ENCODE measurements around the gene NTRK2.

Gene NTRK2

DNA sequence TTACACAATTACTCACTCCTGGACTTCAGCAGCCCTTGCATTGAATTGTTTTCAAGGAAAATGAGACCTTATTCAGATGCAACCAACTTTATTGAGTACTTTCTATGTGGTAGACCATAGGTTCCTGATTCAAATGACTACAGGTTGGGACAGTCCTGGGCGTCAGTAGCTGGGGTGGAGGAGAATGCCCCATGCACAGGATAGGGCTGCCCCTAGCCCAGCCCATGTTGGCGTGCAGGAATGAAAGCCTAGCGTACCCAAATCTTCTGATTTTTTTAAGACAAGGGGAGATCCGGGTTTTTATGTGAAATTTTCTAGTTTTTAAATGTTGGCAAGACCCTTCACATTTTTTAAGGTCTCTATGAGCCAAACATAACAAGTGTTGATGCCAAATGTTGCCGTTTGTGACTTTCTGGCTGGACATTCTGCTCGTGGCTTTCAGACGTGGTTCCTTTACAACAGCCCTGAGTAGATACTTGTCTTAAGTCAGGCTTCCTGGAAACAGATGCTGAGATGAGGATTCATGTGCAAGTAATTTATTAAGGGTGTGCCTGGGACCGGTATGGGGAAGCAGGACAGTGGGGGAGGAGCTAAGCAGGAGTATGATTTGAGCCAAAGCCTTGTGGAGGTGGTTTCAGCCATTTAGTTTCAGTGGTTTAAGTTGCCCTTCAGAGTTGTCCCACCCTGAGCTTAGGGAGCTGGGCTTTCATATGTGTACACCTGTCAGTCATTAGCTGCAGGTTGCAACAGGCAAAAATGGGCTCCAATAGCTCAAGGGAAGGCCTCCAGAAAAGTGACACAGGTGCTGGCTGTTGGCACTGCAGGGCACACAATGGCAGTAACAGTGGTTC lies 154.1 kb downstream of the NTRK2 start:
- no peak for DNase-seq

DNA sequence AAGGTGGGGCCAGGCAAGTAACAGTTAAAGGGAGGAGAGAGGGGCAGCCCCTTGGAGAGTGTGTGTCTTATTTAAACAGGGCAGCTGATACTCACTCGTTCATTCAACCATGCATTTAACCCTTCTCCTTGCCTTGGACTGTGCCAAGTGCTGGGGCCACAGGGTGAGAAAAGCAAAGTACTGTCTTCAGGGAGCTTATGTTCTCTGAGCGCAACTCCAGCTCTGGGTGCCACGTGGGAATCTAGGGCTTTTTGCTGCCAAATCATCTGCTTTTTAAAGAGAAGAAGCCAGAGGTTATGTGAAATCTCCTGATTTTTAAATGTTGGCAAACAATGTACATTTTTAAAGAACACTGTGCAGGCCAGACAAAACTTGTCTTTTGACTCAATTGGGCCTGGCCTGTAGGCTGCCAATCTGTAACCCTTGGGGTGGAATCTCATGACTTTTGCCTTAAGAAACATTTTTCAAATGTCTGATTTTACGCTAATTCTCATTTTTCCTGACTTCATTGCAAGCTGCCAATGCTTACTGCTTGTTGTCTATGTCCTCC lies 157.8 kb downstream of the NTRK2 start:
- no peak for DNase-seq

DNA sequence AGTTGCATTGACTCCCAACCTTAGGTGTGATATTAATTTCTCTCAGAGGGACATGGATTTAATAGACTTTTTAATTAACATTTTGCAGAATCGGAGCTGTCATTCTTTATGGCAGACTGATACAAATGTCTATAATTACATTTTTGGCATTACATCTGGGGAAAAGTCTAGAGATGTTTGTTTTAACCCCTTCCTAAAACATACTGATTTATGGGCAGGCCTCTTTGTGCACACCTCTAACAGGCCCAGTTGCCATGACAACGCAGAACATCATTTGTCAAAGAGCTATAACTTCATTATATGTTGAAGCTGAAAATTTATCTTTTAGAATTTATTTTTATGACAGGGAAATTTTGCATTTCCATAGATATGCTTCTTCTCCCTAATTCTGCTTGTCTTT lies 158.5 kb downstream of the NTRK2 start:
- DNase-seq: no peak

DNA sequence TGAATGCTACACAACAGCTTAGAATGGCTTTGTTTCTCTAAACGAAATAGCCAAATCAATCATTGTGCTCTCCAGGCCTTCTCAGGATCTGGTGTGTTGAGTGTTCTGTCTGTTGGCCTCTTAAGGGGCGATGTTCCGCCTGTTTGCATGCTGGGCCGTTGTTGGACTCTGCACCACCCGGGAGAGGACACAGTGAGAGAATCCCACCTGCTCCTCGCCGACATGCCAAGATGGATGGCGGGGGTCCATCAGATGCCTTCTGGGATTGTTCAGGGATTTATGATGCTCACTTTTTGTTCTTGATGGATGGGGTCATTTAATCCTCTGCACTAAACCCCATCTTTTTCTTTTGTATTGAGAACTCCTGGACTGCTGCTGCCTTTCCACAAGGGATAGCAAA lies 159.9 kb downstream of the NTRK2 start:
- DNase-seq: no peak

DNA sequence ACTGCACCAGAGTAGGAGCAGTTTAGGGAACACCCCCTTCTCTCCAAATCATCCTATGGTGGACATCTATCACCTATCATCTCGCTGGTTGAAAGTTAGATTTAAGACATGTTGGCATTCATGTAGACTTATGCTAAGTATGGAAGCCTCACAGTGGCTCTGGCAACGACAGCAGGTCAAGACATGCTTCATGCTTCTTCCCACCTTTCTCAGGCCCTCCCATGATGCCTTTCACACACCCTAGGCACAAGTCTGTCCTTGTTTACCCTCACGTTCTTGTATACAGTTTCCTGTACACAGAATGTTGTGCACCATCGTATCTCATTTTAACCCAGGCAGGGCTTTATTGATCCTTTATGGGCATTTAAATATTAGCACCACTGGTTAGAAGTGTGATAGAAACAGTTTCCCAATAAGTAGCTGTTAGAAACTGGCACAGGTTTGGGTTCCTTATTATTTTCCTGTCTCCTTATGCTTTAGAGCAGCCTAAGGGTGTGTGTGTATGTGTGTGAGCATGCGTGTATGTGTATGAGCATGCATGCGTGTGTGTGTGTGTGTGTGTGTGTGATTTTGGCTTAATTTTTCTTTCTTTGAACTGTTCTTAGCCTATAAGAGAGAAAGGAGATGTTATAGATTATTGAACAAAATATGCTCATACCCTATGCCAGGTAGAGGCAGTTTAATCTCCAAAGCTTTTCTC lies 160.6 kb downstream of the NTRK2 start:
- DNase-seq: no peak

DNA sequence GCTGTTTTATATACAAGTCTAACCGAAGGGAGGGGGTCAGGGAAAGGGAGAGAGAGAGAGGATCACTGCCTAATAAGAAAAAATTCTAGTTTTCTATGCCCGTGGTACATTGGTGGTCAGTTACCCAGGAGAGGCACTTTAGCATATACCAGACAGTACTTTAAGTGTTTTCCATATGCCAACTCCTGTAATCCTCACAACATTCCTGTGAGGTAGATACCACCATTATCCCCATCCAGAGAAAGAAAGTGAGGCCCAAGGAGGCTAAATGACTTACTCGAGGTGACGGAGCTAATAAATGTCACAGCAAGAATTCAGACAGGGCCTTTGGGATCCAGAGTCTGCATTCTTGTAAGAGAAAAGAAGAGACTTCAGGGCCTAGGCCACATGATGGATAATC lies 161.8 kb downstream of the NTRK2 start:
- no peak for DNase-seq

DNA sequence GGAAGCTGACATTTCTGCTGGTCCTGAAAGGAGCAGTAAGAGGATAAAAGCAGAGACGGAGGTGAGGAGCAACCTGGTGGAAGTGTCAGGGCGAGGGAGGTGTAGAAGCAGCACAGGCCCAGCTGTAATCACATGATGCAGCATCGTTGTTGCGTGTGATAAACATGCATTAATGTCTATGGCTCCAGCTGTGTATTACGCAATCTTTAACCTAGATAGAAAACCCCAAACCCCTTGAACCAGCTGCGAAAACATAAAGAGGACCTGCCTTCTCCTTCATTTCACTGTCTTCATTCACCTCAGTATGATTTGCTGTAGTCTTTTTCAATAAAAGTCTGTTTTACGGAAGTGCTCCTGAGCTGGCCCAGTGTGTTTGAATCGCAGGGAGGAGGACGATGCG lies 162.9 kb downstream of the NTRK2 start:
- DNase-seq: no peak

DNA sequence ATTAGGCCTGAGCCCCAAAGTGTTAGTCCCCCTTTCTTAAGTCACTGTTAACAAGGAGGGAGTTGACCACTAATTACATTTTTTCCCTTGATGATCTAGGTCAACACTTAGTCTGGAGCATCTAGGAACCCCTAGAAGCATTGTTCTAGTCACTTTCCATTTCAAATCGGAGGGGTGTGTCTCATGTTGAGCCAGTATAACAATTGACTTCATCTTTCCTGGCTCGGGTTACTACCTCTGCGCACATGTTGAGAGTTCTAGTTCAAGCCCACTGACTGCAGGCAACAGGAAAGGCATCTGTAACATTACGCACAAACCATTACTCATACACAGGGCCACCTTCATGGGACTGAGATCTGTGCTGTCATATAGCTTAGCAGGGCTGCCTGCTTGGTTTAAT lies 164.9 kb downstream of the NTRK2 start:
- no peak for DNase-seq

DNA sequence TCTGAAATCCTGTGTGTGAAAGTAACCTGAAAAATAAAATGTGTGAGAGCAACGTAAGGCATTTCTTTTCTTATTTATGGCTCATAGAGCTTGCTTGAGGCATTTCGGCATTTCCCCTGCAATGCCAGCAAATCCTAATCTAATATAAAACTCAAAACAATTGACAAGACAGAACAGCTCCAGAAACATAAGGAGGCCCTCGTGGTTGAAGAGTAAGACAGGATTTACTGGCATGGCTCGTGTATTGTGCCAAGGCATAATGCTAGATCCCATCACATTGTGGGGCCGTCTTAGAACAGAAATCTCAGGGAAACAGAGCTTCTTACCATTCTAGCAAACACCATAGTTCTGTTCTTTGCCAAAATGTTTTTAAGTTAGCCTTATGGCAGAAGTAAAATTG lies 166.2 kb downstream of the NTRK2 start:
- DNase-seq: no peak

DNA sequence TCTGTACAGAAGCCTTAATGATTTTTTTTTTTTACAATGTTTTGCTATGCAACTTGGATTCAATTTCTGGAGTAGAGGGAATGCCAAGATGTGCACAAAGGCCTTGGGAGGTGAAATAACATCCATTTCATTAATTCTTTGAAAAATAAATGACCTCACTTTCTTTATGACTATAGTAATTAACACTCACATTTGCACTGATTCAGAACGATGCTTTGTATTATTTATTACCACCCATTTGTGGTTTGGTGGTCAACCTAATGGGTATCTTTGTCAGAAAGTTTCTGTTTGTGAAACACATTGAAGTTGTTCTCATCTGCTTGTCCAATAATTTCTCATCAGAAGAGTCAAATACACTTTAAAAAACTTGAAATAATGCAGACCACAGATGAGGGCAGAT lies 169.3 kb downstream of the NTRK2 start:
- no peak for DNase-seq

DNA sequence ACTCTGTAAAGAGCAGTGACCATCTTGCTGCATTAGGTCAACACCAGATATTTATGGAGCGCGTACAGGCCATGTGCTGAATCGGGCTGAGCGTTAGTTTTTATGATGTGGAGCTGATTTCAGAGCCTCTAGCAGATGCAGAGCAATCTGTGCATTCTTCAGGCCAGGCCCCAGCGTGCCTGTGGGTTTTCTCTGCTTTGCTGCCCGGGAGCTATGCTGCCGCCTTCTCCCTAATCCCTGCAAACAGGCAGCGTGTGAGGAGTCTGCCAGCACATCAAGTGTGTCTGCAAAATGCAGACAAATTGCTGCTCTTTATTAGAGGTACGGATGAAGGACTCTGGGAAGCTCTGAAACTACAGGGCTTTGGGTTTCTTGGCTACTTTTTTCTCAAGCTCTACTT lies 170.0 kb downstream of the NTRK2 start:
- no peak for DNase-seq

DNA sequence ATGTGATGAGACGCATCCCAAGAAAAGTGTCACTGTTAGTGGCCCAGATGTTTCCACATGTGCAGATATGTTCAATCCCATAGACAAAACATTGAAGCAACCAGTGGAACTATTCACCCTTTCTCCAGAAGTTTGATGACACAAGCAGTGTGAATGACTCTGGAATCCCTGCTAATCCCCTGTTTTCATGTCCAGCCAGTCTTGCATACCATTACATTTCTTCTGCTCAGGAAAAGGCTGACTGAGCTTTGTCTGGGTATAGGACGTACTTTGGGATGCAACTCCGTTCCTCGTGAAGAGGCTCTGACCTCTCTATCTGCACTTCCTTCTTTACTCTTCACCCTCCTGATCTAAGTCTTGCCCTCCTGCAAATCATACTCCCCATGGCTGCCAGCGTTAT lies 172.4 kb downstream of the NTRK2 start:
- DNase-seq: no peak

DNA sequence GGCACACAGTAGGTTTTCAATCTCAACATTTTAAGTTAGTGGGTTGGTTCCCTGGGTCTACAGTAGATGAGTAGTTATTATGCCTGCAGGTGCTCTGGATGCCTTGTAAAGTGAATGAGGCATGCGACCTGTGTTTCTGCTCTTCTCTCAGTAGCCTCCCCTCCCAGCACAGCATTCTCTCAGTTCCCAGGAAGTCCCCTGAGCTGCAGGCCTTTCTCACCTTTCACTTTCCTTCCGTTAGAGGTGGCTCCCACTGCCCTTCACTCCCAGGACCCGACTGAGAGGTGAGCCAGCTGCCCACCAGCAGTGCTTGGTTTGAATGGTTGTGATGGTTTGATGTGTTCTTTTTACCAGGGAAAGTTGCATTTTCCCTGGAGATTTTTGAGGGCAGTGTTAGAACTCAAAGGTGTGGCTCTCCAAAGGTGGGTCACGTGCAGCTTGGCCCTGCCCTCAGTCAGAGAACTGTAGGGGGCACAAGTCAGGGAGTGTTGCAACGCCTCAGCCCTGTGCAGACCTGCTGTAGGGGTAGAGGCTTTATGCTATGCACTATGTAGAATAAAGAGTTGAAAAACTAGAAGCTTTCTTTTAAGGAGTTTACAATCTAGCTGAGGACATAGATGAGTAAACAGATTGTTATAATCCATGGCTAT lies 173.8 kb downstream of the NTRK2 start:
- DNase-seq: no peak

DNA sequence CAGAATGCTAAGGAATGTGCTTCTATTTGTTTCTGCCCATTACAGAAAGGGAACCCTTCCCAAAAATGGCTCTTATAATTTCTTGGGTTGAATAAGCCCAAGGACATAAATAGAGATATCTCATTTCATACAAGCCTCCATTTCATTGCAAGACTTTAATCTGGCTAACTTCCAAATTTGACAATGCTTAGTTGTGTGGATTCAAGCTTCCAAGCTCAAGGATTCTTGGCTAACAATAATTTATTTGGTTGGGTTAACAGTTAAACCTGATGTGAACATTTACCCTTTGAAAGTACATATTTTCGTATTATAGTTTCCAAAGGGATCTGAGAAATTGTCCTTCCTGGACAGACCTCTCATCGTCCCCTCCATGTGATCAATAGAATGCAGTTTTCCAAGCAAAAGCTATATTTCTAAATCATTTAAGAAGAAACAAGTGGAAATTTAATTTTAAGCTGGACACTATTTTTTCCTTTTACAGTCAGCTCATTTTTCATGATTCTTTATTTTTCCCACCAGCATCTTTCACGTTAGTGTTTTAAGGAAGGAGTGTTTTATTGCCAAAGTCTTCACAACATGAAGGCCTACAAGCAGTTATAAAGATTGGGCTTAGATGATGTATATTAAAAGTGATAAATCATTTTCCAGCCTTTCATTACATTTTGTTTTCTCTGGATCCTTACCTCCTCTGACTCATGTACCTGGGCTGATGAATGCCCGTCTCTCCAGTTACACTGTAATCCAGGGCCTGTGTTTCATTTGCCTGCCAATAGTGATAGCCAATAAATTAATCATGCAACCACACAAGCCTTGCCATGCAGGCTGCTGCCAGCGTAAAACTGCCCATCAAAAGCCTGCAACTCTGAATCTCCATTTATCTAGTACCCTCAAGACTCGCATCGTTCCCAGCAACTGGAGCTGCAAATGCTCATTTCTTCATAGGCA lies 176.7 kb downstream of the NTRK2 start:
- no peak for DNase-seq

DNA sequence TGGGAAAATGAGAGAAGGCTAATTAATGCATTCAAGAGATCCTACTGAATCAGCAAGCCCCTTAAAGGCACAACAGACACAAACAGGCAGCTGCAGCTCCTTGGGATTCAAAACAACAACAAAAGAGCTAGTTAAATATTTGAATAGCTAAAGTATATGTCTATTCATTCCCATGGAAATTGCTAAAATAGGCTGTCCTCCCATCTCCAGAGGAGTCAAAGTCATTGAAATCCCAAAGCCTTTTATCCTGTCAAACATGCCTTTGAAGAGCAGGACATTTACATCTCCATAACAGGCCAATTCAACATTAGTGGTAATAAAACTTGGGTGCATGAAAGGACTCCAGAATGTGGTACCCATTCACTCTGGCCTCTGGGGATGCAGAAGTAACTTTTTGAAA lies 177.4 kb downstream of the NTRK2 start:
- no peak for DNase-seq

DNA sequence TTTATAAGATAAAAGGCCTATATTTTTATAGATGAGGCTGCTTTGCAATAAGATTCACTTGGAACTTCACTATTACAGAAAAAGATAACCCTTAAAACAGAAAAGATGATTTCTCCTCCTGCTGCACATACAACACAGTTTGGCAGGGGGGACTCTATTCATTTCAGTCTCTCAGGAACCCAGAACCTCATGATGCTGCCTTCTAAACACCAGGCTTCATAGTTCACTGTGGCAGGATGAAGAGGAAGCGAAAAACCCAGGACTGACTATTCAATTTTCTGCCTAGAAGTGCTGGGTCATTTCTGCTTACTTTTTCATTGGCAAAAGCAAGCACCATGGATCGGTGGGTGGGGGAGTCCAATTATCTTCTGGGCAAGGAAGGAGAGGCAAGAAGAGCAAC lies 179.5 kb downstream of the NTRK2 start:
- DNase-seq: no peak

DNA sequence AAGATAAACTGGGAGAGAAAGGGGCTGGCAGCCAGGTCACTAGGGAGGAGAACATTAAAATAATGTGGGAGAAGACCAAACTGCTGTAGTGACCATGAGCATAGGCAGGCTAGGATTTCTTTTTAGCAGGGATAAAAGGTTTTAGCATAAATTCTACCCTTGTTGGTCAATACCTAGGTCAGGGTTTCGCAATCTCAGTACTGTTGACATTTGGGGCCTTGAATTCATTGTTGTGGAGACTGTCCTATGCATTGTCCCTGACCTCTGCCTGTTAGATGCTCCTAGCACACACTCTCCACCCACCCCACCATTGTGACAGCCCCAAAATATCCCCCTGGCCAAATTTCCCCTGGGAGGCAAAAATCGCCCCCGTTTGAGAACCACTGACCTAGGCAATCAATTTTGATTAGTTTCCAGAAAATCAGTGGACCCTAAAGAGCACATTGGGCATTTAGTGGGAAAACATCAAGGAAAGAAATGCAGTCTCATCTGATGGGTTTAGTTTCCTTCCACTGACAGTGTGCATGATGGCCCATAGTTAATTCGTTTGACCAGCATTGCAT lies 181.4 kb downstream of the NTRK2 start:
- no peak for DNase-seq

DNA sequence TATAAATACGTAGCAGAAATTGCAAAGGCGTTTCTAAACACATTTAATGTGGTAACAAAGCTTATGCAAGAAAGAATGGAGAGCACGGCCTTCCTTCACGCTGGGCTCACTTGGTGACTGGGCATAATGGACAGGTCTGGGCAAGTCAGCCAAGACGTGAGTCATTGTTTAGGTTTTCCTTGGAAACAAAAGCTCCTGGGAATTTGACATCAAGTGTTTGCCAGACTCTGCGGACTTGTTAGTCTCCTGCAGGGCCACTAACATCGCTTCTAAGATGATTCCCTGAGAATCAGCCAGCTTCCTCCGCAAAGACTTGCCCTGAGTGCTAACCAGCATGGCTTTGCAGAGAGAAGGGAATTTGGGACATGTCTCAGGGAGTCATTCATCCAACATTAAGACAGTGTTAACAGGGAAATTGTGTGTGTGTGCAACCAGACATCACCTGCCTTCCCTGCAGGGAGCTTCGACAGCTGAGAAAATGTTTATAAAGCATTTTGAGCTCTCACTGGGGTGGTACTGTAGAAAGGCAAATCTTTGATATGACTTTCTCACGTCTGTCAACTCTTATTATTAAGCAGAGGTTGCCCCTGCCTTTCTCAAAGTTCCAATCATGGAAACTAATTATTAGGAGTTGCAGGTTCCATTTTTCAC lies 182.5 kb downstream of the NTRK2 start:
- DNase-seq: no peak

DNA sequence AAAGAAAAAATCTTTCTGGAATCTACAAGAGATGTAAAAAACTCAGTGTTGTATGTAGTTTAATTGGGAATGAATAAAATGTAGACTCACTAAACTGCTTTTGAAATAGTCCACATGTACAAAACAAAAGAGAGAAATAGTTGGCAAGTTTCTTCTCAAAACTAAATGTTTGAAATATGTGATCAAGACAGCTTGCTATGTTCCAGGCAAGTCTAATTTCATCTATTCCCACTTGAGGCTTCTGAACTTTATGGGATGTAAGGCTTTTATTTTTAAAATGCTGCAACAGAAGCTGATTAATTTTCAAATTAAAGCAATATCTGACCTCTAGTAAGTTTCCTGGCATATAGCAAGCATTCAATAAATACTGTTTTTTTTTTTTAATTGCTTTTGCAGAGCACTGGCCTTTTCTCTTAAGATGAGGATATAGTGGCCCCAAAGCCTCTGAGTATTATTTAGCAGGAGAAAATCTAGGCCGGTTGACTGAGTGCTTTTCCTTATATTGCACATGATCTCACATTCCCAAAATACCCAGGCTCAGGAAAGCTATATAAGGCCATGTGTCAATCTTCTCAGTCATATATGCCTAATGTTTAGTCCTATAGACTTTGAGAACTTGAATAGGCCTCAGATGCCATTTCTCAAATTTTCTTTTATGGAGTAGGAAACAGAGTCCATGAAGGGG lies 183.2 kb downstream of the NTRK2 start:
- DNase-seq: no peak

DNA sequence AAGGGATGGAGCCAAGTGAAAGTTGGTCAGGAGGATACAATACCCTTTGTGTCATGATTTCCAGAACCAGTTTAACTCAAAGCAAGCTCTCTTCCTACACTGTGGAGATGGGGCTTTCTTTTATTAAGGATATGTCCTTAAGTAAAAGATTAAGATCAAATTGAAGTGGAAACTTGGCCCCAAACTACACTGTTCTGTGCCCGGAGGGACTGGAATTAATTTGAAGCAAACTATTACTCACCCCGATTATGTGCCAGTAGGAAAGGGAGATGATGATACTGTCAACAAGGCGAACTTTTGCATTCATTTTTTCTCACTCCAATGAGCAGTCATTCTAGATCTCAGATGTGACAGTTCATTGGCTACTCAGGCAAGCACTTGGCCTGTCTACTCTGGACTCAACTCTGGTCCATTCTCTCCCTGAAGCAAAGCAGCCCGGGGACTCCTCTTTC lies 186.7 kb downstream of the NTRK2 start:
- DNase-seq: no peak

DNA sequence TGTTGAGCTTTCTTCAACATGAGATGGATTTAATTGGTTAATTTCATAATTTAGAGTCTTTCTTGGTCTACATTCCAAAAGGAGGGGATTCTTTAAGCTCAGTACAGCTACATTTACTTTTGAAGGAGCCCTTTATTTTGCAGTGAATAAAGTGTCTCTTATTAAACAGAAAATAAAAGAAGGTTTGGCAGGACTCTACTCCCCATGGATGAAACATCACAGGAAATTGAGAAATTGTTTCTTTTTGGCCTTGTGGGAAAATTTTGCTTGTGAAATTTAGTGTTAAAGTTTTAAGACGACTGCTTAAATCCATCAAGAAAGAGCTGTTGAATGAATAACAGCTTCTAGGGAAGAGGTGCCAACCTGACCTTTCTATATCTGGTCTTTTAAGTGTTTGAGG lies 187.7 kb downstream of the NTRK2 start:
- no peak for DNase-seq
